Epithelial cell of esophagus (primary cell): ENCODE measurements around the gene FNDC11.
A peak's percentile ranks its signal among the peaks of the same experiment; 100 is the strongest.

ENCODE experiments used
- DNase-seq: peaks from one replicate; pipeline ENCODE4 v3.0.0; 2010; ENCODE audit warnings: low read depth
- H3K4me3 ChIP-seq: 2 replicates; pipeline ENCODE4 v1.5.1; 2011; ENCODE audit warnings: mild to moderate bottlenecking, low read length, control low read depth
- CTCF ChIP-seq: IDR thresholded peaks from 2 replicates; pipeline ENCODE4 v1.5.1; 2011; ENCODE audit warnings: low read depth, mild to moderate bottlenecking, low read length, control low read depth, inconsistent platforms; ENCODE audit not compliant: insufficient read depth; ENCODE audit errors: missing control alignments

FNDC11 gene

GRCh38 chr20:63580796-63581461 is 27.0 kb downstream of the FNDC11 start:
- H3K4me3 ChIP-seq = no peak overlapping the region
- peak; percentile 70 for TF ChIP-seq CTCF
- peak; percentile 85 for DNase-seq

- DNase-seq = no peak
- no peak for TF ChIP-seq CTCF
Observed at GRCh38 chr20:63582382-63583063, 28.6 kb downstream of the FNDC11 start.

GRCh38 chr20:63585616-63586565 is 31.9 kb downstream of the FNDC11 start:
- no peak overlapping the region for H3K4me3 ChIP-seq
- DNase-seq = no peak
- TF ChIP-seq CTCF = no peak

More at GRCh38 chr20:63582382-63583063, 28.6 kb downstream of the FNDC11 start:
- no peak overlapping the region for H3K4me3 ChIP-seq

- no peak for TF ChIP-seq CTCF
- no peak for DNase-seq
- no peak overlapping the region for H3K4me3 ChIP-seq
Observed at GRCh38 chr20:63586797-63587196, 32.8 kb downstream of the FNDC11 start.

GRCh38 chr20:63587256-63587655 is 33.3 kb downstream of the FNDC11 start:
- no peak for TF ChIP-seq CTCF
- no peak overlapping the region for H3K4me3 ChIP-seq
- no peak for DNase-seq

GRCh38 chr20:63587776-63588591 is 34.0 kb downstream of the FNDC11 start:
- H3K4me3 ChIP-seq = no peak overlapping the region
- TF ChIP-seq CTCF = no peak
- DNase-seq = no peak
